Measurements from ENCODE around the gene ATP4A. TPM values are rescaled to one million over a fixed set of nuclear protein-coding genes. Genes with fewer than 3 reads are reported as not detected.

ATP4A gene
- total and polyA plus RNA-seq, 8 donors, result not detected

DNA sequence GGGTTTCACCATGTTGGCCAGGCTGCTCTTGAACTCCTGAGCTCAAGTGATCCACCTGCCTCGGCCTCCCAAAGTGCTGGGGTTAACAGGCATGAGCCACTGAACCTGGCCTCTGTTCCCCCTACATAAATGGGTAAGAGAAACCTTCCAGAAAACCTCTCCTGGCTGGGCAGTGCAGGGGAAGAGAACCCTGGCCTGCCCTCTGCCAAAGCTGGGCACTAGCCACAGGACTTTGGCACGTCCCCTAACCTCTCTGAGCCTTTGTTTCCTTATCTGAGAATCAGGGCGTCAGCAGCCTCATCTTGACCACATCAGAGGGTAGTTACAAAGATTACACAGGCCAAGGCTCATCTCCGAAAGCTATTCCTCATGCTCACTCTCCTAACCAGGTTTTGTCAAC lies 37.6 kb downstream of the ATP4A start:
- Histone ChIP-seq H3K27me3 (peaks cover 0 to 78% of the 10 kb centered on the region in 2 donors), H3K27ac (no peak overlapping the region), H3K4me3 (no peak overlapping the region), H3K4me1 (no peaks in the 10 kb centered on the region), H3K36me3 (no peaks in the 10 kb centered on the region), H3K9me3 (no peaks in the 10 kb centered on the region)
- intact Hi-C loops (cut with DNase I), result no loop called here
- no peak for DNase-seq
- TF ChIP-seq, protein P1, sequence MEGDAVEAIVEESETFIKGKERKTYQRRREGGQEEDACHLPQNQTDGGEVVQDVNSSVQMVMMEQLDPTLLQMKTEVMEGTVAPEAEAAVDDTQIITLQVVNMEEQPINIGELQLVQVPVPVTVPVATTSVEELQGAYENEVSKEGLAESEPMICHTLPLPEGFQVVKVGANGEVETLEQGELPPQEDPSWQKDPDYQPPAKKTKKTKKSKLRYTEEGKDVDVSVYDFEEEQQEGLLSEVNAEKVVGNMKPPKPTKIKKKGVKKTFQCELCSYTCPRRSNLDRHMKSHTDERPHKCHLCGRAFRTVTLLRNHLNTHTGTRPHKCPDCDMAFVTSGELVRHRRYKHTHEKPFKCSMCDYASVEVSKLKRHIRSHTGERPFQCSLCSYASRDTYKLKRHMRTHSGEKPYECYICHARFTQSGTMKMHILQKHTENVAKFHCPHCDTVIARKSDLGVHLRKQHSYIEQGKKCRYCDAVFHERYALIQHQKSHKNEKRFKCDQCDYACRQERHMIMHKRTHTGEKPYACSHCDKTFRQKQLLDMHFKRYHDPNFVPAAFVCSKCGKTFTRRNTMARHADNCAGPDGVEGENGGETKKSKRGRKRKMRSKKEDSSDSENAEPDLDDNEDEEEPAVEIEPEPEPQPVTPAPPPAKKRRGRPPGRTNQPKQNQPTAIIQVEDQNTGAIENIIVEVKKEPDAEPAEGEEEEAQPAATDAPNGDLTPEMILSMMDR (IDR thresholded peaks at IDR 0.05), result no peak
- no peak for ATAC-seq

DNA sequence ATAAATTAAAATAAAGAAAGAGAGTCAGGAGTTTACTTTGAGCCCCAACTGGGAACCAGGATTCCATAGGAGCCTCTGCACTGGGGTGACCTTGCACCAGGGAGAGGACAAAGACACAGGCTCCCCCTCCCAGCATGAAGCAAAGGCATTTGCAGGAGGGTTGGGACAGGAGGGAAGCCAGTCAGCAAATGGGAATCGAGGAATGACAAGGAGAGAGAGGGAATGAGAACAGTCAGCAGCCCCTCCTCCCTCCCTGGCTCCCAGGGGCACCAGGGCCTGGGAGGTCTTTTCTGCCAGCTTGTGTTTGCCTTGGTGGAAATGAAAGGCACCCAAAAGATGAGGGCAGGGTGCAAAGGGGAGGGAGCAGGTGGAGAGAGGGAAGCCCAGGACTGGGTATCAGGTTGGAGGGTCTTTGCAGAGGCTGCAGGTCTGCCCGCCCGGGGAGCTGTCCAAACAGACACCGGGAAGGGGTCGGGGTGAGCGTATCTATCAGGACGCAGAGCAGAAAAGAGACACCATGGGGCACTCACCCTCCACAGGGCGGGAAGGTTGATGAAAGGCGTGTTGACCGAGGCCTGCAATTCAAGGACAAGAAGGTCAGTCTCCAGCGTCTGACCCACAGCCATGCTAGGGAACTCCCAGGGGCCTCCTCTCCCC lies 39.1 kb downstream of the ATP4A start:
- no peak for ATAC-seq
- Histone ChIP-seq H3K4me1 (no peaks in the 10 kb centered on the region), H3K27ac (no peak overlapping the region), H3K4me3 (no peak overlapping the region), H3K9me3 (no peaks in the 10 kb centered on the region), H3K36me3 (no peaks in the 10 kb centered on the region), H3K27me3 (peaks cover 0 to 62% of the 10 kb centered on the region in 2 donors)
- TF ChIP-seq, protein P1 (IDR thresholded peaks at IDR 0.05), result no peak
- intact Hi-C loops (cut with DNase I), result no loop called here
- no peak for DNase-seq

DNA sequence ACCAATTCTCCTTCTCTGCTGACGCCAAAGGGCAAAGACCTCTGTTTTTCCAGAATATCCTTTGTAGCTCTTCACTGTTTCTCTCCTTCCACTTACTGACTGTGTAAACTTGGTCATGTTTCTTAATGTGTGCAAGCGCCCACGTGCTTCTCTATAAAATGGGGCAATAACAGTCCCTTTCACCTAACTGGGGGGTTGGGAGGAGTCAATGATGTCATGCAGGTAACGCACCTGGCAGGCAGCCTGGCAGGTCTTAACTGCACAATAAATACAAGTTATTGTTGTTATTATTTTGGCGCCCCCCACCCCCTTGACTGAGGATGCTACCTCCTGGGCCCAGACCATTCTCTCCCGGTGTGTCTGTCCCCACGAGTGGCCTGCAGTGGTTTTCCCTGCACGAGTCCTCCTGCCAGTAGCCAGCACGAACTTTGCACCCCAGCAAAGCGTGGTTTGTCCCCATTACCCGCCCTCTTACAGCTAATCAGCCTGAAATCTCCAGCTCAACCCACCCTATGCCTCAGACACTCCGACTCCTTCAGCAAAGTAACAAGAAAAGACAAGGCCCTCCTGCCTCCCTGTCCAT lies 40.6 kb downstream of the ATP4A start:
- no peak overlapping the region for H3K4me3 ChIP-seq
- ATAC-seq (no peak), DNase-seq (no peak)
- intact Hi-C loops (cut with DNase I), result no loop called here
- H3K9me3 ChIP-seq, result no peaks in the 10 kb centered on the region
- TF ChIP-seq, protein P1 (IDR thresholded peaks at IDR 0.05), result no peak
- peaks cover 0 to 57% of the 10 kb centered on the region in 2 donors for H3K27me3 ChIP-seq
- no peak overlapping the region for H3K27ac ChIP-seq
- H3K4me1 ChIP-seq, result no peaks in the 10 kb centered on the region
- no peaks in the 10 kb centered on the region for H3K36me3 ChIP-seq

DNA sequence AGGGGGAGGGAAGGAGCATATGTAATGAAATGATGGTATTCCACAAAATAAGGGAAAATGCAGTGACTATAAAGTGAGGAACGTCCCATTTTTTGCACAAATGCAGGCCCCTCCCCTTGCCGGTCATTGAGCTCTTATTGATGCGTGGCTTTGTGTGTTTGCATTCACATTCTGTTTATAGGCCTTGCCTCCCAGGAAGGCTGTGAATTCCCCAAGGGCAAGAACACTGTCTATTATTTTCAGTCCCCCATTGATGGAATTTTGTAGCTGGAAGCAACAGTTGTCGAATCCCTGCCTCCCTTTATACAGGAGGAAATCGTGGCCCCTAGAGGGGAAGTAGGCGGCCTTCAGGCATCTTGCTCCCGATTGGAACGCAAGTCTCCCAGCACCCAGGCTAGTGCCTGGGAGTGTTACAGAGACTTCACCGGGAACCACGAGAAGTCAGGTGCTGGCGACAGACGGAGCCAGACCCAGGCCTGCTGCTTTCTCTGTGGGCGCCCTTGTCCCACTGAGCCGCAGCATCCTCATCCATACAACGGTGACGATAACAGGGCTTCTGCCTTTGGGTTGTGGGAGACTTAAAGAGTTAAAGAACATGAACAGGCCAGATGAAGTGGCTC lies 42.2 kb downstream of the ATP4A start:
- Histone ChIP-seq H3K27ac (no peak overlapping the region), H3K36me3 (no peaks in the 10 kb centered on the region), H3K27me3 (peaks cover 0 to 45% of the 10 kb centered on the region in 2 donors), H3K9me3 (no peaks in the 10 kb centered on the region), H3K4me3 (no peak overlapping the region), H3K4me1 (no peaks in the 10 kb centered on the region)
- TF ChIP-seq, protein P1 (IDR thresholded peaks at IDR 0.05), result no peak
- ATAC-seq (no peak), DNase-seq (no peak)
- intact Hi-C loops (cut with DNase I), result no loop called here

DNA sequence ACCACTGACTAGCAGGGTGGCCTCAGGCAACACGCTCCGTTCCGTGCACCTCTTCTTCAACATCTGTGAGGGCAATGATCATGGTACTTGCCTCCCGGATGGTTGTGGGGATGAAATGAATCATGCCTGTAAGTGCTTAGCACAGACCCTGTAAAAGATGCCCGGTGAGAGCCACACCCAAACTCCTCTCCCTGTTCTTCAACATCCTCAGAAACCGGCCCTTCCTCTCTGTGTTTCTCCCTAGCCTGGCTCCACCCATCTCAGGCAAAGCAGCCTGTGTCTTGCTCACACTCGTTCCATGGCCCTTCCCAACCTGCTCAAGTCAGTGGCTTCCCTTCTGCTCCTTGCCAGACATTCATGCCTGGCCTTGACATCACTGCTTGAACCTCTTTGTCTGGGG lies 44.2 kb downstream of the ATP4A start:
- DNase-seq (no peak), ATAC-seq (peak; percentile 9)
- intact Hi-C loops (cut with DNase I), result no loop called here

More for the DNA sequence above, 44.2 kb downstream of the ATP4A start:
- Histone ChIP-seq H3K4me3 (no peak overlapping the region), H3K4me1 (no peaks in the 10 kb centered on the region), H3K9me3 (no peaks in the 10 kb centered on the region), H3K27me3 (peaks cover 0 to 30% of the 10 kb centered on the region in 2 donors), H3K27ac (no peak overlapping the region), H3K36me3 (no peaks in the 10 kb centered on the region)
- TF ChIP-seq, protein P1 (IDR thresholded peaks at IDR 0.05), result no peak

Measured in left lung (tissue), 10 donors.